ENCODE measurements around the gene GRSF1.

GRCh38 chr4:70838666-70839588 lies 763 bp downstream of the GRSF1 start:
- TF ChIP-seq, protein P1, sequence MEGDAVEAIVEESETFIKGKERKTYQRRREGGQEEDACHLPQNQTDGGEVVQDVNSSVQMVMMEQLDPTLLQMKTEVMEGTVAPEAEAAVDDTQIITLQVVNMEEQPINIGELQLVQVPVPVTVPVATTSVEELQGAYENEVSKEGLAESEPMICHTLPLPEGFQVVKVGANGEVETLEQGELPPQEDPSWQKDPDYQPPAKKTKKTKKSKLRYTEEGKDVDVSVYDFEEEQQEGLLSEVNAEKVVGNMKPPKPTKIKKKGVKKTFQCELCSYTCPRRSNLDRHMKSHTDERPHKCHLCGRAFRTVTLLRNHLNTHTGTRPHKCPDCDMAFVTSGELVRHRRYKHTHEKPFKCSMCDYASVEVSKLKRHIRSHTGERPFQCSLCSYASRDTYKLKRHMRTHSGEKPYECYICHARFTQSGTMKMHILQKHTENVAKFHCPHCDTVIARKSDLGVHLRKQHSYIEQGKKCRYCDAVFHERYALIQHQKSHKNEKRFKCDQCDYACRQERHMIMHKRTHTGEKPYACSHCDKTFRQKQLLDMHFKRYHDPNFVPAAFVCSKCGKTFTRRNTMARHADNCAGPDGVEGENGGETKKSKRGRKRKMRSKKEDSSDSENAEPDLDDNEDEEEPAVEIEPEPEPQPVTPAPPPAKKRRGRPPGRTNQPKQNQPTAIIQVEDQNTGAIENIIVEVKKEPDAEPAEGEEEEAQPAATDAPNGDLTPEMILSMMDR (conservative IDR thresholded peaks at IDR 0.05 in 1 of 2, IDR thresholded peaks at IDR 0.05 in 1 of 2; ENCODE audit: extremely low read depth in 1 of 2, insufficient read depth in 1 of 2, low read depth in 1 of 2, low read length in 2 of 2) = no peak
- TF ChIP-seq EZH2 (IDR thresholded peaks at IDR 0.05; ENCODE audit: borderline replicate concordance, low read length) = no peak
